SK-N-SH treated with all-trans-retinoic acid at 6 μM for 48 hours (cell line): Measurements from ENCODE around the gene VAV1.
"Not testable (repeated sequence)": the region's sequence is repeated elsewhere in the genome, so short reads cannot be mapped to it uniquely, and the experiment has no call there.

Experiments used
- ATAC-seq: fragments of 200-7000 bp; cut with Tn5 transposase; 3 replicates; pipeline ENCODE4 v1.9.1; 2020; ENCODE audit warnings: mild to moderate bottlenecking, moderate library complexity
- ARNTL ChIP-seq: fragments of 450-650 bp; formaldehyde crosslinking; IDR thresholded peaks from 2 replicates; pipeline ENCODE4 v1.5.0; 2020; ENCODE audit warnings: low read depth, mild to moderate bottlenecking, moderate library complexity, borderline replicate concordance
- BACH2 ChIP-seq: fragments of 250-450 bp; sonication (Bioruptor Pico); IDR thresholded peaks from 2 replicates; pipeline ENCODE4 v1.9.0; 2021; ENCODE audit warnings: mild to moderate bottlenecking, borderline replicate concordance
- CSDC2 ChIP-seq: fragments of 250-450 bp; sonication (Bioruptor Pico); IDR thresholded peaks from 2 replicates; pipeline ENCODE4 v1.5.0; 2020; ENCODE audit warnings: mild to moderate bottlenecking, moderate library complexity
- CSRNP3 ChIP-seq: fragments of 250-450 bp; sonication (Bioruptor Pico); IDR thresholded peaks from 2 replicates; pipeline ENCODE4 v1.5.1; 2021; ENCODE audit warnings: mild to moderate bottlenecking, moderate library complexity
- ESRRG ChIP-seq: fragments of 250-450 bp; sonication (Bioruptor Pico); IDR thresholded peaks from 2 replicates; pipeline ENCODE4 v1.6.1; 2021; ENCODE audit warnings: mild to moderate bottlenecking
- ISL1 ChIP-seq: fragments of 250-450 bp; sonication (Bioruptor Pico); IDR thresholded peaks from 2 replicates; pipeline ENCODE4 v2.1.2; 2022; ENCODE audit warnings: mild to moderate bottlenecking, moderate library complexity
- OSR1 ChIP-seq: fragments of 250-450 bp; sonication (Bioruptor Pico); IDR thresholded peaks from 2 replicates; pipeline ENCODE4 v1.8.0; 2022; ENCODE audit warnings: moderate library complexity, mild to moderate bottlenecking, inconsistent platforms
- PATZ1 ChIP-seq: fragments of 250-450 bp; sonication (Bioruptor Pico); IDR thresholded peaks from 2 replicates; pipeline ENCODE4 v1.8.0; 2020; ENCODE audit warnings: mild to moderate bottlenecking, moderate library complexity, borderline replicate concordance
- POU6F1 ChIP-seq: fragments of 250-450 bp; sonication (Bioruptor Pico); IDR thresholded peaks from 2 replicates; pipeline ENCODE4 v1.8.0; 2021; ENCODE audit warnings: low read depth, mild to moderate bottlenecking, moderate library complexity, borderline replicate concordance
- PPARA ChIP-seq: fragments of 250-450 bp; sonication (Bioruptor Pico); IDR thresholded peaks from 2 replicates; pipeline ENCODE4 v1.5.0; 2020; ENCODE audit warnings: mild to moderate bottlenecking, borderline replicate concordance
- RARB ChIP-seq: fragments of 250-450 bp; sonication (Bioruptor Pico); IDR thresholded peaks from 2 replicates; pipeline ENCODE4 v1.8.0; 2021; ENCODE audit warnings: mild to moderate bottlenecking, moderate library complexity
- SNAI2 ChIP-seq: fragments of 250-450 bp; sonication (Bioruptor Pico); IDR thresholded peaks from 2 replicates; pipeline ENCODE4 v1.5.0; 2020; ENCODE audit warnings: mild to moderate bottlenecking, moderate library complexity
- TCF4 ChIP-seq: fragments of 250-450 bp; sonication (Bioruptor Pico); IDR thresholded peaks from 2 replicates; pipeline ENCODE4 v1.8.0; 2021; ENCODE audit warnings: mild to moderate bottlenecking, moderate library complexity, borderline replicate concordance
- TOX ChIP-seq: fragments of 250-450 bp; sonication (Bioruptor Pico); IDR thresholded peaks from 2 replicates; pipeline ENCODE4 v1.8.0; 2021; ENCODE audit warnings: mild to moderate bottlenecking, moderate library complexity, borderline replicate concordance
- TSHZ2 ChIP-seq: fragments of 250-450 bp; sonication (Bioruptor Pico); IDR thresholded peaks from 2 replicates; pipeline ENCODE4 v1.5.0; 2020; ENCODE audit warnings: mild to moderate bottlenecking, moderate library complexity
- ZFP3 ChIP-seq: fragments of 250-450 bp; sonication (Bioruptor Pico); IDR thresholded peaks from 2 replicates; pipeline ENCODE4 v1.5.0; 2020; ENCODE audit warnings: mild to moderate bottlenecking, moderate library complexity
- ZFP30 ChIP-seq: fragments of 450-650 bp; formaldehyde crosslinking; IDR thresholded peaks from 2 replicates; pipeline ENCODE4 v1.5.0; 2022; ENCODE audit warnings: mild to moderate bottlenecking, moderate library complexity
- ZNF565 ChIP-seq: fragments of 450-650 bp; formaldehyde crosslinking; conservative IDR thresholded peaks from 2 replicates; pipeline ENCODE4 v1.5.0; 2020; ENCODE audit warnings: low read depth, mild to moderate bottlenecking, moderate library complexity
- ZNF70 ChIP-seq: fragments of 450-650 bp; formaldehyde crosslinking; IDR thresholded peaks from 2 replicates; pipeline ENCODE4 v1.5.0; 2020; ENCODE audit warnings: mild to moderate bottlenecking, moderate library complexity
- ZNF8 ChIP-seq: fragments of 450-650 bp; formaldehyde crosslinking; IDR thresholded peaks from 2 replicates; pipeline ENCODE4 v1.5.0; 2020; ENCODE audit warnings: mild to moderate bottlenecking, moderate library complexity

VAV1 gene

DNA sequence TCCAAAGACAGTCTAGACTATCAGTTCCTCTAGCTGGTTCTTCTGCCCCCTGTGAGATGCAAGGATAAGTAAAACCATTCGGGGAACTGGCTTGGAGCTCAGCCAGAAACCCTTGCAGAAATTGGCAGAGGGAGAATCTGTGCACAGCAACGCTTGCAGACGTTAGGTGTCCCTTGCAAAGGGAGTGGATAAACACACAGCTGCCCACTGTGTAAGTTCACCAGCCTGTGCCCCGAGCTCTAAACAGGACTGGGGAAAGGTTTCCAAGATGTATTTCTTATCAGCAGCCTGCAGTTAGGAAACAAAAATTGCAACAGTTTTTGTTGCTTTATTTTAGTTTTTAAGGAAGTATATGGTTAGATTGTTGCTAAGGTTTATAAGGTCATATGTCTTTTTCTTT lies 95.8 kb downstream of the VAV1 start:
- TF ChIP-seq TCF4 (no peak), ESRRG (CRISPR knock-in tag) (no peak), TSHZ2 (CRISPR knock-in tag) (no peak), PPARA (CRISPR knock-in tag) (no peak), TOX (CRISPR knock-in tag) (no peak), ZFP3 (CRISPR knock-in tag) (no peak), ZNF565 (CRISPR knock-in tag) (no peak), CSDC2 (no peak), ARNTL (CRISPR knock-in tag) (no peak), RARB (CRISPR knock-in tag) (no peak)
- no peak for ATAC-seq

DNA sequence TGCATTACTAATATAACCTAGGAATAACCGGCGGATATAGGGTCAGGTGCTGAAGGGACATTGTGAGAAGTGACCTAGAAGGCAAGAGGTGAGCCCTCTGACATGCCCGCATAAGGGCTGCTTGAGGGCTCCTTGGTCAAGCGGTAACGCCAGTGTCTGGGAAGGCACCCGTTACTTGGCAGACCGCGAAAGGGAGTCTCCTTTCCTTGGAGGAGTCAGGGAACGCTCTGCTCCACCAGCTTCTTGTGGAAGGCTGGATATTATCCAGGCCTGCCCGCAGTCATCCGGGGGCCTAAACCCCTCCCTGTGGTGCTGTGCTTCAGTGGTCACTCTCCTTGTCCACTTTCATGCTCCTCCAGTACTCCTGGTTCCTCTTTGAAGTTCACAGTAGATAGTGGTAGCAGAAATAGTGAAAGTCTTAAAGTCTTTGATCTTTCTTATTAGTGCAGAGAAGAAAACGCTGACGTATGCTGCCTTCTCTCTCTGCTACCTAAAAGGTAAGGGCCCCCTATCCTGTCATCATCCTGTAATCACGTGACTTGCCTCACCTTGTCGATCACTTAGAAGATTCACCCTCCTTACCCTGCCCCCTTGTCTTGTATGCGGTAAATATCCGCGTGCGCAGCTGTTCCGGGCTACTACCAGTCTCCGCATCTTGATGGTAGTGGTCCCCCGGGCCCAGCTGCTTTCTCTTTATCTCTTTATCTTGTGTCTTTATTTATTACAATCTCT lies 96.8 kb downstream of the VAV1 start:
- ATAC-seq, result not testable (repeated sequence)

GRCh38 chr19:6873708-6874431 lies 101.4 kb downstream of the VAV1 start:
- ATAC-seq, result no peak
- TF ChIP-seq CSRNP3 (CRISPR knock-in tag), result no peak
- no peak for TF ChIP-seq SNAI2 (CRISPR knock-in tag)
- no peak for TF ChIP-seq OSR1 (CRISPR knock-in tag)
- no peak for TF ChIP-seq TCF4

GRCh38 chr19:6875218-6875617 lies 102.7 kb downstream of the VAV1 start:
- ATAC-seq, result no peak
- TF ChIP-seq OSR1 (CRISPR knock-in tag), result no peak
- no peak for TF ChIP-seq ZFP30 (CRISPR knock-in tag)
- TF ChIP-seq CSDC2, result no peak
- no peak for TF ChIP-seq ZNF8
- TF ChIP-seq BACH2, result no peak
- TF ChIP-seq TOX (CRISPR knock-in tag), result no peak
- no peak for TF ChIP-seq PATZ1
- TF ChIP-seq SNAI2 (CRISPR knock-in tag), result no peak
- TF ChIP-seq POU6F1 (CRISPR knock-in tag), result no peak
- TF ChIP-seq CSRNP3 (CRISPR knock-in tag), result no peak
- TF ChIP-seq RARB (CRISPR knock-in tag), result no peak
- TF ChIP-seq ZNF70 (CRISPR knock-in tag), result no peak
- TF ChIP-seq ISL1 (CRISPR knock-in tag), result no peak
- no peak for TF ChIP-seq TCF4
- TF ChIP-seq, all 23 proteins: peak for 0
